Measurements from ENCODE around the gene PRMT2. TPM values are rescaled to one million over a fixed set of nuclear protein-coding genes. Genes with fewer than 3 reads are reported as not detected.

PRMT2 gene
- total RNA-seq, 1 experiment from 2014 or later: 62.0 TPM

Other genes with a start within 250 kb of the PRMT2 start
- 29.4 and 32.4 TPM in 2 replicates for gene DIP2A, start 176.8 kb upstream of the PRMT2 start, total RNA-seq (2014; rRNA removed; shearing (Covaris generic); ENCODE audit: low replicate concordance)
- gene S100B, start 30.6 kb upstream of the PRMT2 start, total RNA-seq (2014; rRNA removed; shearing (Covaris generic); ENCODE audit: low replicate concordance): not detected in 2 replicates